ENCODE measurements around the gene PHF13. TPM values are rescaled to one million over a fixed set of nuclear protein-coding genes. Genes with fewer than 3 reads are reported as not detected.

The PHF13 gene
- polyA plus RNA-seq, 1 of the 3 experiments (the other 2 are of a cell fraction): 8.5 TPM

DNA sequence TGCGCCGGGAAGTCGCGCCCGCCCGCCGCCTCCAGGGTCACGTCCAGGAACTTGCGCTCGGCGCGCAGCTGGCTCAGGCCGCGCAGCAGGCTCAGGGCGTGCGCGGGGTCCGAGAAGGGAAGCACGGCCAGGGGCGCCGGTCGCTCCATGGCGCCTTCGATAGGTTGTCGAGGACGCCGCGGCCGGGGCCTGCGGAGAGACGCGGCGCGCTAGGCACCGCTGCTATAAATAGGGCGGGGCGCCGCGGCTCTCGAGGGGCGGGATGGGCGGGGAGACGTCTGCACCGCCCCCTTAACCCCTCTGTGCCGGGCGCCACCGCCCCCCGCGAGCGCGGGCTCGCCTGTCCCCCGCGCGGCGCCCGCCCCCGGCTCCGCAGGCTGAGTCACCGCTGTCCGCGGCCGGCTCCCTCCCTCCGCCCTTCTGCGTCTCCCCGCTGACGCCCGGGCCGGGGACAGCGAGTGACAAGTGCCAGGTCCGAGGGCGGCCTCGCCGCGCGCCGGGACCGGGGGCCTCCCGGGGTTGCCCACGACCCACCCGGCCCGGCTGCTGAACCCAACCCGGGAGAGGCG, 10.8 kb upstream of the PHF13 start, which contains the start of gene KLHL21:
TSS of gene KLHL21 (minus strand) at position 201 of the 569 bp plus-strand sequence. CDS start at position 149, 52 bp downstream.
- Histone ChIP-seq H2AFZ (ENCODE audit: low read depth) (peak within 1 kb of the TSS; percentile 86), H3K9me3 (no peaks in the 10 kb centered on the region), H3K4me2 (peak within 1 kb of the TSS; percentile 97), H3K79me2 (ENCODE audit: insufficient read depth) (peaks cover 40% of the 10 kb centered on the region), H3K36me3 (replicated peaks in 1 of 2; ENCODE audit: control insufficient read depth in 1 of 2, insufficient read depth in 2 of 2, low read length in 1 of 2) (peaks cover 0 to 8% of the 10 kb centered on the region in 2 experiments), H3K9me2 (no peaks in the 10 kb centered on the region), H3K4me1 (ENCODE audit: control insufficient read depth in 1 of 2, insufficient read depth in 2 of 2, low read depth in 1 of 2, low read length in 1 of 2) (peaks cover 10 to 26% of the 10 kb centered on the region in 2 experiments; a peak in 2 of 4 replicates), H4K20me1 (ENCODE audit: insufficient read depth) (peaks cover 10% of the 10 kb centered on the region; the same call in 1 of the 2 replicates), H3K9ac (peak within 1 kb of the TSS; percentile 80), H3K4me3 (ENCODE audit: low read depth in 2 of 2, low read length in 1 of 2) (peak within 1 kb of the TSS; percentile 73 to 76), H3K27ac (ENCODE audit: low read depth in 2 of 2, low read length in 1 of 2) (peak within 1 kb of the TSS; percentile 54 to 70), H3K27me3 (ENCODE audit: insufficient read depth) (no peaks in the 10 kb centered on the region), H3F3A (replicated peaks; ENCODE audit: insufficient read depth) (peaks cover 14% of the 10 kb centered on the region)
- no CpG with 5 or more reads among the region's 84 CpGs for WGBS (ENCODE audit: low lambda C conversion rate)
- POLR2A ChIA-PET: interaction anchor here (0.6 to 1.5 kb wide), 5 partner anchors 10 to 546 kb away, joined by 3 to 6 read pairs (median 3); partner anchors contain the start of genes NOL9, TAS1R1 and ZBTB48
- CTCF ChIA-PET: interaction anchor here (0.8 to 4.0 kb wide), 13 partner anchors 10 to 117 kb away, joined by 3 to 19 read pairs (median 3); partner anchors contain the start of genes NOL9, PHF13 and TAS1R1
- TF ChIP-seq FOSL2 (IDR thresholded peaks at IDR 0.05; ENCODE audit: borderline replicate concordance, low read depth) (peak; percentile 29; the same call in 1 of the 2 replicates), RFX5 (IDR thresholded peaks at IDR 0.05; ENCODE audit: low read length) (no peak), ZBTB33 (IDR thresholded peaks at IDR 0.05; ENCODE audit: borderline replicate concordance, low read depth) (0 out of 2 replicates have a peak, but pooled peaks have one; percentile 47), FOXJ3 (CRISPR knock-in tag; IDR thresholded peaks at IDR 0.05) (no peak), TAF1 (IDR thresholded peaks at IDR 0.05; ENCODE audit: borderline replicate concordance, low read depth, low read length) (peak; percentile 68; the same call in 1 of the 2 replicates), POLR2AphosphoS5 (IDR thresholded peaks at IDR 0.05; ENCODE audit: low read depth, low read length) (peak; percentile 83)
- TF ChIP-seq, protein P1, sequence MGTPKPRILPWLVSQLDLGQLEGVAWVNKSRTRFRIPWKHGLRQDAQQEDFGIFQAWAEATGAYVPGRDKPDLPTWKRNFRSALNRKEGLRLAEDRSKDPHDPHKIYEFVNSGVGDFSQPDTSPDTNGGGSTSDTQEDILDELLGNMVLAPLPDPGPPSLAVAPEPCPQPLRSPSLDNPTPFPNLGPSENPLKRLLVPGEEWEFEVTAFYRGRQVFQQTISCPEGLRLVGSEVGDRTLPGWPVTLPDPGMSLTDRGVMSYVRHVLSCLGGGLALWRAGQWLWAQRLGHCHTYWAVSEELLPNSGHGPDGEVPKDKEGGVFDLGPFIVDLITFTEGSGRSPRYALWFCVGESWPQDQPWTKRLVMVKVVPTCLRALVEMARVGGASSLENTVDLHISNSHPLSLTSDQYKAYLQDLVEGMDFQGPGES (IDR thresholded peaks at IDR 0.05; ENCODE audit: low read depth, low read length): no peak
- DNase-seq: peak; percentile 97

GRCh38 chr1:6603238-6603914, 10.2 kb upstream of the PHF13 start:
- CTCF ChIA-PET: interaction anchor here (0.9 to 4.0 kb wide), 9 partner anchors 10 to 128 kb away, joined by 3 to 19 read pairs (median 3); partner anchors contain the start of genes NOL9, PHF13 and TAS1R1
- H3K27me3 ChIP-seq (ENCODE audit: insufficient read depth): no peaks in the 10 kb centered on the region
- peak overlapping the region; percentile 86 for H2AFZ ChIP-seq (ENCODE audit: low read depth)
- H3K4me2 ChIP-seq: peak overlapping the region; percentile 81
- H3K27ac ChIP-seq (ENCODE audit: low read depth in 2 of 2, low read length in 1 of 2): peak overlapping the region; percentile 29 to 65; a peak in 3 of 4 replicates
- H4K20me1 ChIP-seq (ENCODE audit: insufficient read depth): peaks cover 9% of the 10 kb centered on the region; the same call in 1 of the 2 replicates
- H3K9me3 ChIP-seq: no peaks in the 10 kb centered on the region
- TF ChIP-seq NRF1 (IDR thresholded peaks at IDR 0.05; ENCODE audit: low read depth, low read length) (no peak), TCF12 (IDR thresholded peaks at IDR 0.05) (no peak)
- peaks cover 10 to 26% of the 10 kb centered on the region in 2 experiments; a peak in 2 of 4 replicates for H3K4me1 ChIP-seq (ENCODE audit: control insufficient read depth in 1 of 2, insufficient read depth in 2 of 2, low read depth in 1 of 2, low read length in 1 of 2)
- peaks cover 37% of the 10 kb centered on the region for H3K79me2 ChIP-seq (ENCODE audit: insufficient read depth)
- H3K36me3 ChIP-seq (replicated peaks in 1 of 2; ENCODE audit: control insufficient read depth in 1 of 2, insufficient read depth in 2 of 2, low read length in 1 of 2): peaks cover 0 to 5% of the 10 kb centered on the region in 2 experiments
- peaks cover 14% of the 10 kb centered on the region for H3F3A ChIP-seq (replicated peaks; ENCODE audit: insufficient read depth)
- H3K9me2 ChIP-seq: no peaks in the 10 kb centered on the region
- no peak for DNase-seq
- POLR2A ChIA-PET: interaction anchor here (0.6 kb wide), 1 partner anchor 9 kb away, joined by 3 read pairs; no protein-coding TSS in a partner anchor
- WGBS (ENCODE audit: low lambda C conversion rate): 78% methylated on average over 29 of the region's 36 CpGs
- H3K4me3 ChIP-seq (ENCODE audit: low read depth in 2 of 2, low read length in 1 of 2): peak overlapping the region; percentile 73 to 76
- H3K9ac ChIP-seq: peak overlapping the region; percentile 65; the same call in 1 of the 2 replicates

All from SK-N-SH (cell line).